H9 (cell line): Measurements from ENCODE around the gene ABHD12. TPM values are rescaled to one million over a fixed set of nuclear protein-coding genes. Genes with fewer than 3 reads are reported as not detected.

Source experiments
- DNase-seq: peaks from one replicate; pipeline ENCODE4 v3.0.0-alpha.2; 2017
- H2AFZ ChIP-seq: one replicate; pipeline ENCODE4 v1.6.1; 2013; ENCODE audit warnings: mild to moderate bottlenecking, low read length, control low read depth, moderate library complexity
- H2AK5ac ChIP-seq: 2 replicates; pipeline ENCODE4 v1.6.1; 2013; ENCODE audit warnings: low read length, control low read depth, mixed read lengths; ENCODE audit not compliant: insufficient read length
- H2BK120ac ChIP-seq: one replicate; pipeline ENCODE4 v1.6.1; 2013; ENCODE audit warnings: low read depth, mild to moderate bottlenecking, low read length, control low read depth, inconsistent platforms; ENCODE audit not compliant: poor library complexity, severe bottlenecking
- H2BK12ac ChIP-seq: 2 replicates; pipeline ENCODE4 v1.6.1; 2013; ENCODE audit warnings: low read length, control low read depth, mixed read lengths, low read depth; ENCODE audit not compliant: insufficient read length
- H2BK15ac ChIP-seq: 2 replicates; pipeline ENCODE4 v1.6.1; 2013; ENCODE audit warnings: low read depth, low read length, control low read depth
- H2BK20ac ChIP-seq: one replicate; pipeline ENCODE4 v1.6.1; 2013; ENCODE audit warnings: low read depth, mild to moderate bottlenecking, low read length, control low read depth, inconsistent platforms; ENCODE audit not compliant: poor library complexity, severe bottlenecking
- H2BK5ac ChIP-seq: 2 replicates; pipeline ENCODE4 v1.6.1; 2013; ENCODE audit warnings: low read length, control low read depth, mixed read lengths; ENCODE audit not compliant: insufficient read length
- H3K14ac ChIP-seq: 2 replicates; pipeline ENCODE4 v1.6.1; 2013; ENCODE audit warnings: low read length, control low read depth; ENCODE audit not compliant: insufficient read depth
- H3K18ac ChIP-seq: 2 replicates; pipeline ENCODE4 v1.6.1; 2013; ENCODE audit warnings: low read depth, mild to moderate bottlenecking, mixed read lengths, low read length, control low read depth; ENCODE audit not compliant: insufficient read length
- H3K23ac ChIP-seq: 2 replicates; pipeline ENCODE4 v1.6.1; 2013; ENCODE audit warnings: low read length, control low read depth, mixed read lengths, low read depth; ENCODE audit not compliant: insufficient read length
- H3K23me2 ChIP-seq: 2 replicates; pipeline ENCODE4 v1.6.1; 2013; ENCODE audit warnings: low read depth, mild to moderate bottlenecking, mixed read lengths, low read length, control low read depth; ENCODE audit not compliant: insufficient read length, poor library complexity, severe bottlenecking
- H3K27ac ChIP-seq: 2 replicates; pipeline ENCODE4 v1.5.1; 2013; ENCODE audit warnings: low read length, control low read depth, mixed read lengths, low read depth; ENCODE audit not compliant: insufficient read length
- H3K27me3 ChIP-seq: 2 replicates; pipeline ENCODE4 v1.6.1; 2013; ENCODE audit warnings: low read length, control low read depth, inconsistent platforms; ENCODE audit not compliant: insufficient read depth
- H3K4ac ChIP-seq: 2 replicates; pipeline ENCODE4 v1.6.1; 2013; ENCODE audit warnings: low read depth, mild to moderate bottlenecking, control low read depth, inconsistent platforms, low read length, moderate library complexity
- H3K4me1 ChIP-seq: 2 replicates; pipeline ENCODE4 v1.6.1; 2013; ENCODE audit warnings: low read length, control low read depth, inconsistent platforms; ENCODE audit not compliant: insufficient read depth
- H3K4me2 ChIP-seq: 2 replicates; pipeline ENCODE4 v1.6.1; 2013; ENCODE audit warnings: low read length, control low read depth, mixed read lengths; ENCODE audit not compliant: insufficient read length, insufficient read depth
- H3K56ac ChIP-seq: 2 replicates; pipeline ENCODE4 v1.6.1; 2013; ENCODE audit warnings: low read depth, mild to moderate bottlenecking, mixed read lengths, low read length, control low read depth; ENCODE audit not compliant: insufficient read length
- H3K79me1 ChIP-seq: 2 replicates; pipeline ENCODE4 v1.6.1; 2013; ENCODE audit warnings: low read depth, mild to moderate bottlenecking, moderate library complexity, low read length, control low read depth, inconsistent platforms; ENCODE audit not compliant: insufficient read depth, poor library complexity, severe bottlenecking
- H3K79me2 ChIP-seq: 2 replicates; pipeline ENCODE4 v1.6.1; 2013; ENCODE audit warnings: low read length, control low read depth, inconsistent platforms; ENCODE audit not compliant: insufficient read depth
- H3K9ac ChIP-seq: 2 replicates; pipeline ENCODE4 v1.6.1; 2013; ENCODE audit warnings: low read length, control low read depth, mixed read lengths; ENCODE audit not compliant: insufficient read length; ENCODE audit errors: extremely low read depth
- H3K9me3 ChIP-seq: one replicate; pipeline ENCODE4 v1.6.1; 2013; ENCODE audit warnings: low read depth, low read length, inconsistent platforms; ENCODE audit not compliant: control insufficient read depth
- H3T11ph ChIP-seq: one replicate; pipeline ENCODE4 v1.6.1; 2013; ENCODE audit warnings: mild to moderate bottlenecking, low read length, control low read depth, inconsistent platforms
- H4K20me1 ChIP-seq: one replicate; pipeline ENCODE4 v1.6.1; 2013; ENCODE audit not compliant: control insufficient read depth, insufficient read length, insufficient read depth
- H4K5ac ChIP-seq: 2 replicates; pipeline ENCODE4 v1.6.1; 2013; ENCODE audit warnings: low read depth, mild to moderate bottlenecking, mixed read lengths, low read length, control low read depth; ENCODE audit not compliant: insufficient read length
- H4K8ac ChIP-seq: replicated peaks from 2 replicates; pipeline ENCODE4 v1.6.1; 2013; ENCODE audit warnings: low read length, control low read depth, mixed read lengths, low read depth; ENCODE audit not compliant: insufficient read length
- H4K91ac ChIP-seq: 2 replicates; pipeline ENCODE4 v1.6.1; 2013; ENCODE audit warnings: low read depth, mild to moderate bottlenecking, moderate library complexity, mixed read lengths, low read length, control low read depth; ENCODE audit not compliant: insufficient read length
- H3K27ac Mint-ChIP-seq, 3 experiments: 2 replicates in 2 of 3; 3 replicates in 1 of 3; pipeline ENCODE4 v1.8.0; 2020 to 2021; ENCODE audit warnings: mixed read lengths in 3 of 3, mild to moderate bottlenecking in 1 of 3, moderate library complexity in 1 of 3
- H3K27me3 Mint-ChIP-seq: 2 replicates; pipeline ENCODE4 v1.8.0; 2021; ENCODE audit warnings: low read depth, mild to moderate bottlenecking, moderate library complexity, mixed read lengths
- H3K36me3 Mint-ChIP-seq, 3 experiments: 2 replicates in 2 of 3; 3 replicates in 1 of 3; pipeline ENCODE4 v1.8.0; 2020 to 2021; ENCODE audit warnings: low read depth in 3 of 3, mixed read lengths in 3 of 3; ENCODE audit not compliant: insufficient read depth in 1 of 3
- H3K4me1 Mint-ChIP-seq, 2 experiments: 2 replicates each; pipeline ENCODE4 v1.8.0; 2020; ENCODE audit warnings: mixed read lengths in 2 of 2
- H3K4me3 Mint-ChIP-seq, 2 experiments: 2 replicates in 1 of 2; 3 replicates in 1 of 2; pipeline ENCODE4 v1.8.0; 2020 to 2021; ENCODE audit warnings: mild to moderate bottlenecking in 2 of 2, mixed read lengths in 2 of 2, moderate library complexity in 1 of 2
- H3K9me3 Mint-ChIP-seq, 2 experiments: 2 replicates in 1 of 2; 3 replicates in 1 of 2; pipeline ENCODE4 v1.8.0; 2020; ENCODE audit warnings: mild to moderate bottlenecking in 2 of 2, mixed read lengths in 2 of 2, moderate library complexity in 1 of 2
- CTCF ChIP-seq: fragments of 200-600 bp; sonication (generic); conservative IDR thresholded peaks from 3 replicates; pipeline ENCODE4 v1.8.0; 2021; ENCODE audit warnings: antibody characterized with exemption, mild to moderate bottlenecking
- WGBS: extraction: QIAGEN DNeasy Blood & Tissue Kit; methylation state at CpG from one replicate; pipeline ENCODE4 v1.1.7; 2013; ENCODE audit warnings: missing lambda C conversion rate, low lambda C conversion rate, mixed read lengths; ENCODE audit not compliant: insufficient read length; ENCODE audit errors: extremely low coverage; 5-methylcytosine and 5-hydroxymethylcytosine counted together
- total RNA-seq: library from RNA; stranded (reverse); gene quantifications from 2 replicates; pipeline ENCODE4 v1.2.1, GENCODE V29; 2021

ABHD12 gene
- total RNA-seq, 1 experiment from 2014 or later, result 54.4 TPM

- no peaks in the 10 kb centered on the region for H4K20me1 ChIP-seq
- no peak overlapping the region for H3K18ac ChIP-seq
- H3T11ph ChIP-seq, result no peak overlapping the region
- no peak overlapping the region for H4K91ac ChIP-seq
- no peaks in the 10 kb centered on the region for H3K79me2 ChIP-seq
- no peak overlapping the region for H3K9ac ChIP-seq
- no peaks in the 10 kb centered on the region for H3K27me3 ChIP-seq
- Mint-ChIP-seq H3K9me3 (no peaks in the 10 kb centered on the region), H3K4me1 (peaks cover 2 to 4% of the 10 kb centered on the region in 2 experiments), H3K27me3 (peaks cover 2% of the 10 kb centered on the region; the same call in 1 of the 2 replicates), H3K36me3 (peaks cover 20 to 52% (median 26%) of the 10 kb centered on the region in 3 experiments; a peak in 6 of 7 replicates), H3K4me3 (no peak overlapping the region), H3K27ac (no peak overlapping the region; a peak in 2 of 7 replicates)
- no peaks in the 10 kb centered on the region for H3K4me1 ChIP-seq
- H2AFZ ChIP-seq, result no peak overlapping the region
- no peak overlapping the region for H3K27ac ChIP-seq
- no peak for TF ChIP-seq CTCF
- no peak overlapping the region for H2BK20ac ChIP-seq
- no peaks in the 10 kb centered on the region for H3K9me3 ChIP-seq
- no peak overlapping the region for H3K4ac ChIP-seq
- no peaks in the 10 kb centered on the region for H3K23me2 ChIP-seq
- no peak overlapping the region for H2BK15ac ChIP-seq
- DNase-seq, result no peak
- peaks cover 4% of the 10 kb centered on the region for H3K79me1 ChIP-seq
- no peak overlapping the region for H2BK5ac ChIP-seq
- no peak overlapping the region for H2BK120ac ChIP-seq
- H3K4me2 ChIP-seq, result no peak overlapping the region
- no peak overlapping the region for H4K8ac ChIP-seq
- H4K5ac ChIP-seq, result no peak overlapping the region
- no peak overlapping the region for H2AK5ac ChIP-seq
- H3K23ac ChIP-seq, result no peak overlapping the region
- no CpG with 5 or more reads among the region's 16 CpGs for WGBS
- no peak overlapping the region for H3K14ac ChIP-seq
- no peak overlapping the region for H2BK12ac ChIP-seq
- no peak overlapping the region for H3K56ac ChIP-seq
Observed at GRCh38 chr20:25318471-25319240, 72.0 kb downstream of the ABHD12 start.
